Stimulated activated CD4-positive, alpha-beta T cell treated with anti-CD3 and anti-CD28 coated beads, Interleukin-2, amount 100 ng/mL, for 4 hours (primary cell): ENCODE measurements around the gene CREBRF.
"Not testable (repeated sequence)": the region's sequence is repeated elsewhere in the genome, so short reads cannot be mapped to it uniquely, and the experiment has no call there.

Source experiments
- DNase-seq: peaks from one replicate; pipeline ENCODE4 v3.0.0-alpha.2; 2020; ENCODE audit warnings: low read depth

CREBRF gene

DNA sequence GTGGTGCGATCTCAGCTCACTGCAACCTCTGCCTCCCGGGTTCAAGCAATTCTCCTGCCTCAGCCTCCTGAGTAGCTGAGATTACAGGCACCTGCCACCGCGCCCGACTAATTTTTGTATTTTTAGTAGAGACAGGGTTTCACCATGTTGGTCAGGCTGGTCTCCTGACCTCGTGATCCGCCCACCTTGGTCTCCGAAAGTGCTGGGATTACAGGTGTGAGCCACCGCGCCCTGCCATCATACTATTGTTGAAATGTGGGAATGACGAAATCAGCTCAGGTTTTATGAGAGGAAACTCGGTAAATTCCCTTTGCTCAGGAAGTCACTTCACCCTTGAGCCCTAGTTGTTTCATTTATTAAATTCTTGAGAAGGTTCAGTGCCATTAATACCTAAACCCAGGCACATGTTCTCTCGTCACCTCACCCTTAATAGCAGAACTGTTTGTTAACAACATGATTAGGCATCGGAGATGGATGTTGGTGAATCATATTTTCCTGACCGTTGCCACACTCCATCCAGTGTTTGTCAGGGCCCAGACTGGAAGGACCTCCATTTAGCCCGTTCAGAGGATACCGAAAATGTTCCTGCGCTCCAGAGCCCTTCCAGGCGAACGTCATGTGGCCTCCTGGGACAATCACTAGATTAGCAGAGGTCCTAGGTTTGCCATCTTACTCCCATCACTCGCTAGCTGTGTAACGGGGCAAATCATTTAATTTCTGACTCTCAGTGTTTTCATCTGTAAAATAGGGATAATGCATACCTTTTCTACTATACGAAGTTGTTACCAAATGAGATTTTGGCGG lies 20.0 kb upstream of the CREBRF start:
- DNase-seq: no peak

DNA sequence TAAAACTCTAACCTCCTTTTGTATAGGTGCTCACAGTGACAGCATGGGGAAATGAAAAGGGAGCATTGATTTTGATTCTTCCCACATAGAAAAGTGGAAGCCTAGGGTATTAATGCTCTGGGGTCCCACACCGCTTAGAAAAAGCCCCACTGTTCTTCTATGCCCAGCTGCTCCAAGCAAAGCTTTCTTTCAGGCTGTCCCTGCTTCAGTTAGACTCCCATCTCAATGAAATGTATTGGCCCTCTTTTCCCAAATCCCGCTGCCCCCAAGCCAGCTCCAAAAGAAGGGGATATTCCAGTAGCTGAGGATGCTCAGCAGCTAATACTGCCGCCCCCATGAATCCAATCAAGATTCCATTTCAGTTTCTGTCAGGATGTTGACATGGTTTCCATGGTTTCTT lies 17.0 kb upstream of the CREBRF start:
- DNase-seq: no peak

DNA sequence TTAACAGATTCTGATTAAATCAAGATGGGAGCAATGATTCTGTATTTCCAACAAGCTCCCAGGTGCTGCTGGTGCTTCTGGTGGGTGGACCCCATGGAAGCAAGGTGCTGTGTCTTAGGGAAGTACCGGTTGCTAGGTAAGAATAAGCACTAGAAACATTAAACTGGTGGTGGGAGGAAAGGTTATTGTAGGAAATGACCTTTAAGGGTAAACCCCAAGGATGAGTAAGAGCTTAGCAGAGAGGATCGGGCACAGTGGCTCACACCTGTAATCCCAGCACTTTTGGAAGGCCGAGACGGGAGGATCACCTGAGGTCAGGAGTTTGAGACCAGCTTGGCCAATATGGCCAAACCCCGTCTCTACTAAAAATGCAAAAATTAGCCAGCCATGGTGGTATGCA lies 16.2 kb upstream of the CREBRF start:
- DNase-seq: no peak

DNA sequence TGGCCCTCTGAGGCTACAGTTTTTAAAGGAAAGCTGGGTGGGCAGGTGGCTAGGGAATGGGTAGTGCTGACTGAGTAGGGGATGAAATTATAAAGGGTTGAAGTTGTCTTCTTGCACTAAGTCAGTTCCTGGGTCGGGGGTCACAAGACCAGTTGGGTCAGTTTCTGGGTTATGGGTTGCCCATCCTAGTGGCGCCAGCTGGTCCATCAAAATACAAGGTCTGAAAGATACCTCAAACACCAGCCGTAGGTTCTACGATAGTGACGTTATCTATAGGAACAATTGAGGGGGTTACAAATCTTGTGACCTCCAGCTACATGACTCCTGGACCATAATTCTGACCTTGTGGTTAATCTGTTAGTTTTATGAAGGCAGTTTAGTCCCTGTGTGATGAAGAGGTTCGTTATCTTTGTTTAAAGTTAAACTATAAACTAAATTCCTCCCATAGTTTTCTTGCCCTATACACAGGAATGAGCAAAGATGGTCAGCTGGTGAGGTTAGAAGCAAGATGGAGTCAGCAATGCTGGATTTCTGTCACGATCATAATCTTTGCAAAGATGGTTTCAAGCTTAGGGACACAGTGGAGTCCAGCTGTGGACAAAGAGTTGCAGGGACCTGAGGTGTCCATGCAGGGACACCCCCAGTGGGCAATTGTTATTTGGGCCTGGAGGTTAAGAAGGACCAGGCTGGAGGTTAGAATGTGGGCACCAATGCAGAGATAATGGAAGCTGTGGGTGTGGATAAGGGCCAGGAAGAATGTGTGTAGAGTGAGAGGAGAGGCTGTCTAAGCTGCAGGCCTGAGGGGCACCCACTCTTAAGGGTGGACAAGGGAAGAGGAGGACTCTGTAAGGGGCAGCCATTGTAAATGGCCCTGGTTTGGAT lies 14.0 kb upstream of the CREBRF start:
- no peak for DNase-seq

DNA sequence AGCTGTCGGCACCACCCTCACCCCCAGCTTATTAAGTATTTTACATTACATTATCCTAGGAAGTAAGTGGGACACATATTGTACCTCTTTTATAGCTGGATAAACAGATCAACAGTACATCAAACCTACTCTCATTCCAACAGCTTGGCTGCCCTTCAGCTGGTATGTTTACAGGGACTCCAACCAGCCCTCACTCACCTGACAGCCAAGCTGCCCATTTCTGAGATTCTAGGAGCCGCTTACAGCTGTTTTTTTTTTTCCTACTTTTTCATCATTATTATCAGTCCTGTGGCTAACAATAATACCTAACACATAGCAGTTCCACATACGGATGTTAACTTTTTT lies 13.4 kb upstream of the CREBRF start:
- no peak for DNase-seq

DNA sequence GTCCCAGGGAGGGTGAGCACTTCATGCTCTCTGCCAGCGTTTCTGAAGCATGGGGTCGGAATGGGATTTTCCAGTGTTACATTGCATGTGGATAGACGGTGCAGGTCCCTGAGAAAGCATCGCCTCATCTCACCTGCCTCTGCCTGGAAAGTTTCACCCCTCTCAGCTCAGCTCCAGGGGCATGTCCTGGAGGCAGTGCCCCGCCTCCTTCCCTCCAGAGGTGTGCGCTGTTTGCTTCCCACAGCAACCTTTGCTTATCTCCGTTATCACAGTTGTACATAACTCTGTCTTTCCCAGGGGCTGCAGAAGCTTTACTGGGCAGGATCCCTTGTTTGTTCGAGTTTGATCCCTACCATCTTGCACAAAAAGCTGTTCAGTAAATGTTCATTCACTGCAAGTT lies 10.7 kb upstream of the CREBRF start:
- DNase-seq: no peak

DNA sequence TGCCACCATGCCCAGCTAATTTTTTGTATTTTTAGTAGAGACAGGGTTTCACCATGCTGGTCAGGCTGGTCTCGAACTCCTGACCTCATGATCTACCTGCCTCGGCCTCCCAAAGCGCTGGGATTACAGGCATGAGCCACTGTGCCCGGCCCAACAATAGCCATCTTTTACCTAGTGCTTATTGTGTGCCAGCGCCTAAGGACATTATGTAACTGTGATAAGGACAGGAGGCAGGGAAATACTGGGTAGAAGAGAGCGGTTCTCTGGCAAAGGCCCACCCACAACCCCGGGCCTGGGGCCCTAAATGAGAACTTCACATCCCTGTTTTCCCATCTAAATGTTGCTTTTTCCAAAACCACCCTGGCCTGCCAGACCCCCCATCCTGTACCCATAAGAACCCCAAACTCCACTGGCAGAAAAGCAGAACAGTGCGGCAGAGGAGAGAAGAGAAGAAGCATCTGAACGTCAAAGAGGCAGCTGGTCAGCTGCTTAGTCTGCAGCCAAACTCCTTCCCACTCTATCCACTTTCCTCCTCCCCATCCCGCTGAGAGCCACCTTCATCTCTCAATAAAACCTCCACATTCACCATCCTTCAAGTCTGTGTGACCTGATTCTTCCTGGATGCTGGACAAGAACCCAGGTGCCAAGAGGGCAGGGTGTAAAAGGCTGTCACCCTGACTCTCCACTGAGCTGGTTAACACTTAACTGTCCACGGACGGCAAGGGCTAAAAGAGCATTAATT lies 8.9 kb upstream of the CREBRF start:
- not testable (repeated sequence) for DNase-seq

DNA sequence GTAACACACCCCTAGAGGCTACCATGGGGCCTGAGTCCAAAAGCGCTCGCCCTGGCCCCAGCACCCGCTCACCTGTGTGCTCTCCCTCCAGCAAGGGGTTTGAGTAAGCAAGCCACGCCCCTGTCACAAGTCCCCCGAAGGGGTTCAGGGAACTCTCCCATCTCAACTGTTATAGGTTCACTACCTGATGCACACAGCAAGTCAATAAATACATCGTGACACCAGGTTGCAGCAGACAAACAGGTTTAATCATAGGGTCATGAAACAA lies 8.4 kb upstream of the CREBRF start:
- DNase-seq: no peak

DNA sequence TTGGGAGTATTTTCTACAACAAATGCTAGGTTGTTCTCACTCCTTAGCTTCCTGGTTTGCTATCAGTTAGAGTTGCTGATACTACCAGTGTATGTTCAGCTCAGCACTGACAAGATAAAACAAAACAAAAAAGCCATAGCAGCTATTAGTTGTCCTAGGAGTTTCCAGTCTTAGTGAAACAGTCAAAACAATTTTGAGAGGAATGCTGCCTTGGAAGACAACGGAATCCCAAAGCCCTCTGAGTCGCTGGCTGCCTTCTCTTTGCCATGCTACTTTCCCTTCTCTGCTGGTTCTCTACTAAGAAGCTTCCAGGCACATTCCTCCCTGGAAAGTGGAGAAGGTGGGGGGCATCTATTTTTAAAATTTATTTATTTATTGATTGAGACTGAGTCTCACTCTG lies 5.4 kb upstream of the CREBRF start:
- no peak for DNase-seq

DNA sequence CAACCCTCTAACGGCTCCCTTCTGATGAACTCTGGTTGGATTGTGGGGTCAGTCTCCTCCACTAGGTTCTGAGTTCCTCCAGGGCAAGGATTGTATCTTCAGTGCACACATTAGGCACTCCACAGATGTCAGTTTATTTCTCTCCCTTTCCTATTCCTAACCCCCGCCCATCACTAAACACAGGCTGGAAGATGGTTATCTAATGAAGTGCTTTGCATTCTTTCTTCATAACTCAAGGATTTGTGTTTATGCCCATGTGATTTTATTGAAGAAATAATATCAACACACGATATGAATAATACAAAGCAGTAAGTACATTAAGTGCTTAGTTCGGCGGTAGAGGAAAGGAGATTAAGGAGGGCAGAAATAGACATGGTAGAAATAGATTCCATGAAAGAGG lies 4.4 kb upstream of the CREBRF start:
- DNase-seq: no peak

DNA sequence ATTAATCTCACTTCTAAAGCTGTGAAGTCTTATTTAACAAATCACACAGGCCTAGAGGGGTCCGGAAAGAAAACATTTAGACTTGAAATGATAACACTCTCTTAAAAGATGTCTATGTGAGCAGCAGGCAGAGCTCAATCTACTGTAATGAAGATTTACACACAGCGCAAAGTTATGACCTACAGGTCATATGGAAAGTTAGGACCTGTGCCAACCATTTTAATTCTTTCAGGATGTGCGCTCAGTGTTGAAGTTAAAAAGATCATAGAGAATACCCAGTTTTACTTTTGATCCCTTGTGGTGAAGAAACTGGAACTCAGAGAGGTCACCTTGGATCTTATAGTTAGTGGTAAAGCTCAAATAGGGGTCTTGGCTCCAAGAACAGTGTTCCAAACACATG lies 3.1 kb upstream of the CREBRF start:
- no peak for DNase-seq

DNA sequence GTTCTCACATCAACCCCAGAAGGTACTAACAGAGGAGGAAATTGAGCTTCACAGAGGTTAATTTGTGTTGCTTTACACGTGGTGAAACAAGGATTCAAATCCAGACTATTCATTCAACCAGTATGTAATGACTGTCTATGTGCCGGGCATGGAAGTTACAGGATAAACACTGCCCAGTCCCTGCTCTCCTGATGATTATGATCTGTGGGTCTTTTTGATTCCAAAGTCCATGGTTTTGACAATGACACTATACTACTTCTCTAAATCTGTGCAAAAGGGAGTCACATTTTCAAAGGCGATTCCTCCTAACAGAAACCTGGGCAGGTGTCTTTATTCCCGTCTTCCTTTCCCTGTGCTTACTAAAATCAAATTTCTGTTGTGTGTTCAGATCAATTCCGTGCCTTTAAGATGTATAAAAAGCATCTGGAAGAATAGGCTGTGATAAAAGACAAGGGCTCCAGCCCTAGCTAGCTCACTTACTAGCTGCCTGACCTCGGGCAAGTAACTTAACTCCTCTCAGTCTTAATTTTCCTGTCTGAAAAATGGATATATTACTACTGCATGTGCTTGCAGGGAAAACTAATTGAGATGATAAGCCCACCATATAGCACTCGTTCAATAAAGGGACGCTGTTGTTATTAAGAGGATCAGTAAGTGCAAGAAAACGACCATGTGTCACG lies 970 bp upstream of the CREBRF start:
- no peak for DNase-seq

DNA sequence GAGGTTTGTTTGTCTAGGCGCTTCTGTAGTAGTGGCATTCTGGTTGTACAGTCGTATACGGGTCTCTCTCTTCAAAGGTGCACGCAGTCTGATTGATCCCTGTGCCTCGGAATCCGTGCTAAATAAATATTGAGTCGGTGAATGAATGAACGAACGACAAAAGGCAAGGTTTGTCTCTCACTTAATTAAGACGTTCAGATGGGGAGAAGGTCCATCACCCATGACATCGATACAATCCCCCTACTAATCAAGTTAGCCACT lies 500 bp upstream of the CREBRF start:
- no peak for DNase-seq

DNA sequence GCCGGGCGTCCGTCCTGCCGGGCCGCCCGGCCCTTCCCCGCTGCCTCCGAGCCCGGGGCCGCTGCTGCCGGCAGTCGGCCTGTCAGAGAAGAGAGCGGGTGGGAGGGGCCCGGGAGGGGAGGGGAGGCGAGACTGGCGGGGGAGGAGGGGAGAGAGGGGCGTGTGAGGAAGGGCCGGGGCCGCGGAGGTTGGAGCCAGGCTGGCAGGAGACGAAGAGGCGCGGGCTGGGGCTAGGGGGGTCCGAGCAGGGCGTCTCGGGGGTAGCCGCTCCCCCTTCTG lies 570 bp downstream of the CREBRF start:
- DNase-seq: peak; percentile 82

DNA sequence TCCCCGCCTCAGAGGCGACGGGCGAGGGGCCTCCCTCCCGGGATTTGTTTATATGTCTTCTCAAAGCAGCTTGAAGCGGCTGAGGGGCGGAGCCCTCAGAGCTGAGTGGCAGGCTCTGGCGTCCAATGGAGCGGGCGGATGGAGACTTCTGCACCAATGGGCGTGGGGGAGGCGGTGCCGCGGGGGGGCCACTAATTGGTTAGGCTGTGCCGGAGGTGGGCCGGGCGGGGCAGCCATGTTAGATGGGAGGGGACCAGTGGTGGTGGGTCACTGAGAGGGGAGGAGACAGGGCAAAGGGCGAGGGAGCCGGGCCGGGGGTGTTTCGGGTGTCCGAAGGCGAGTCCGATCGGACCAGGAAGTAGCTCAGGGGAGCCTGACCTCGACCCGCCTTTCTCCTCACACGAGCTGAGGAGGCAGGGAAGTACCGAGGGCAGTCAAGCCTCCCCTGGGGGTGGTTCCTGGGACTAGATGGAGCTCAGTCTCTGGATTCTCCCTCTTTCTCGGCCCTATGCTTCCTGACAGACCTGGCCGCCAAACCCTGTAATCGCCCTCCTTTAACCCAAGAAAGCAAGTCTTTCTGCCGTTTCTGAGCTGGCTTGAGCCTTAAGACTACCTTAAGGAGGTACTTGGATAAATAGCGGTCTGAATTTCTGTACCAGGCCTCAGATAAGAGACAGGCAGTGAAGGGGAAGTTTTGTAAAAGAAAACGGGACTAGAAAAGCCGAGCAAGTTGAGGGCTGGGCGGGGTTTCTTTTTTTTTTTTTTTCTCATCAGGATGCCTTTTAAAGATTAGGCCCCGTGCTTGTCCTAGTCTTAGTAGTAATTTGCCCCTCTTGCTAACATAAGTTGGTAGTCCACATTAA lies 1.1 kb downstream of the CREBRF start:
- DNase-seq: peak; percentile 98

DNA sequence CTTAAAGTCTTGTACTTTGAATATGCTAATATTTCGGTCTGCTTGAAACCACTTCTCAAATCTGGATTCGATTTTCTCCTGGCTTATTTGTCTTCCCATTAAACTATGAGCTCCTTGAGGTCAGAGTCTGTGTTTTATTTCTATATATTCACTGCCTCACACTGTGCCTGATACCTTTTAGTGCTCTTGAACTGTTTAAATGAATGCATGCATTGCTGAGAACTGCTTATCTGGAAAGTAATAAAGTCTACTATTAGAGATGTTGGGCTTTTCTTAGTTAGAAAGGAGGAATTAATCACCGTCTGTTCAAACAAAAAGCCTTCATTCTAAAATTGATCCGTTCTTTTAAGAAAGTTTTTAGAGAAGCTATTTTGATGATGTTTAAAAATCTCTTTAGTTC lies 6.0 kb downstream of the CREBRF start:
- DNase-seq: no peak

DNA sequence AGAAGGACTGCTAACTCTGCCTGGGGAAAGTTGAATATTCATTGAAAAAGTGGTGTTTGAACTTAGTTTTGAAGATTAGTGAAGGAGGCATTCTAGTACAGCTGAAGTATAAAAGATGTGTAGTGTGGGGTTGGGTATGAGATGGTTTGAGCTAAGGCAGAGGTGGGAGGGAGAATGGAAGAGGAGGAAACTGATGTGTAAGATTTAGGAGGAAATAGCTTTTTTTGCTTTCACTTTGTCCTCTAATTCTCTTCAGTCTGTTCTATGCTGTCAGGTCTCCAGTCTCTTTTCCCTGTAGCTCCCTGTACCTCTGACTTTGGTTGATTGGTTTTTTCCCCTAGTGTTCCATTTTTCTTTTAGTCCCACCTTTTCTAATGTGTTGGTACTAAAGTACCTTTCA lies 9.0 kb downstream of the CREBRF start:
- DNase-seq: no peak

DNA sequence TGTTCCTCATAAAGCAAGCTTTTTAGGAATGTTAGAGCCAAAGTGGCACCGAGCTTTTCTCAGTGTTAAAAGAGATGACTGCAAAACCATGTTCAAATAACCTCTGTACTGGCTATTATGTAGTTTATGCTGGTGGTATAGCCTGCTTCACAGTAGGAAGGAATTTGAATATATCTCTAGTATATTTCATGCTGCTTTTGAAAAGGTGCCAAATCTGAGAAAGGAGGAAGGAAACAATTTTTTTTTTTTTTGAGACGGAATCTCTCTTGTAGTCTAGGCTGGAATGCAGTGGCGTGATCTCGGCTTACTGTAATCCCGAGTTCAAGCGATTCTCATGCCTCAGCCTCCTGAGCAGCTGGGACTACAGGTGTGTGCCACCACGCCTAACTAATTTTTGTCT lies 13.5 kb downstream of the CREBRF start:
- no peak for DNase-seq

DNA sequence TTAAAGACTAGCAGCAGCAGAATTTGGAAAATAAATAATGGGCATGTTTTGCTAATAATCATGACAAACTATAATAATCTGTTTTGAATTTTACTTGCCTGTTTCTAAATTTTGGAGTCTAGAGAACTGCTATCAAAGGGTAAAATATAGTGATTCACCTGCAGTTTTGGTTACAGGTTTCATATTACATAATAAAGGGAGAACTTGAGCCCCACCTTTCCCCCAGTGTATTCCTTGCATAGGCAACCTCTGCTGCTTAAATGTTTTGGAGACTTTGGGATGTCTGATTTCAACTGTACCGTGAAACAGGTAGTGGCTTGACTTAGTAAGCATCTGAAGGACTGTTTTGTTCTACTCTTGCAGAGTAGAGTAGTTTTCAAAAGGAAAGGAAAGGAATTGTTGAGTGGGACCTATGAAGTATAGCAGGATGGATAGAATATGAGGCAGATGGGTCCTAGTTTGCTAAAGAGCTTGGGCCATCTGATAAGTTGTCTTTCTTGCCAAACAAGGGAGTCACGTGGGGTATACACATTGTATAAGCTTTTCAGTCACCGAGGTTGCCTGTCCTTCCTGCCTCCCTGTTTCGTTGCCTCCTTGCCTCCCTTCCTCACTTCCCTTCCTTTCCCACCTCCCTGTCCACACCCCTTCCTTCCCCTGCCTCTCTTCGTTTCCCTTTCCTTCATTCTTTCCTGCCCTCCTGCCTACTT lies 19.1 kb downstream of the CREBRF start:
- no peak for DNase-seq

DNA sequence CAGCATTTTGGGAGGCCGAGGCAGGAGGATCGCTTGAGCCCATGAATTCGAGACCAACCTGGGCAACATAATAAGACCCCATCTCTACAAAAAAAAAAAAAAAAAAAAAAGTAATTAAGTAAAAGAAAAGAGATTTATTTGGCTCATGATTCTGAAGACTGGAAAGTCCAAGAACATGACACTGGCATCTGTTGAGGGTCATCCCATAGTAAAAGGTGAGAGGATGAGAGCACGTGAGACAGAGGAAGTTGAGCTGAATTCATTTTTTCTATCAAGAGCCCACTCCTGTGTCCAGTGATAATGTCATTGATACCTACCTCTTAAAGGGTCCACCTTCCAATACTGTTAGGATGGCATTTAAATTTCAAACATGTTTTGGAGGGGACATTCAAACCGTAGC lies 19.8 kb downstream of the CREBRF start:
- DNase-seq: no peak

DNA sequence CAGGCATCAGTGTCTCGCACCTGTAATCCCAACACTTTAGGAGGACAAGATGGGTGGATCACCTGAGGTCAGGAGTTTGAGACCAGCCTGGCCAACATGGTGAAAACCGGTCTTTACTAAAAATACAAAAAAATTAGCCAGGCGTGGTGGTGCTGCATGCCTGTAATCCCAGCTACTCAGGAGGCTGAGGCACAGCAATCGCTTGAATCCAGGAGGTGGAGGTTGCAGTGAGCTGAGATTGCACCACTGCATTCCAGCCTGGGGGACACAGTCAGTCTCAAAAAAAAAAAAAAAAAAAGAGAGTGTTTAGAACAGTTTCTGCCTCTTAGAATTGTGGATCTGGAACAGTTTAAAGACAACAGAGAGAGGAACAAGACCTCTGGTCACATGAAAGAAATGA lies 20.3 kb downstream of the CREBRF start:
- not testable (repeated sequence) for DNase-seq

DNA sequence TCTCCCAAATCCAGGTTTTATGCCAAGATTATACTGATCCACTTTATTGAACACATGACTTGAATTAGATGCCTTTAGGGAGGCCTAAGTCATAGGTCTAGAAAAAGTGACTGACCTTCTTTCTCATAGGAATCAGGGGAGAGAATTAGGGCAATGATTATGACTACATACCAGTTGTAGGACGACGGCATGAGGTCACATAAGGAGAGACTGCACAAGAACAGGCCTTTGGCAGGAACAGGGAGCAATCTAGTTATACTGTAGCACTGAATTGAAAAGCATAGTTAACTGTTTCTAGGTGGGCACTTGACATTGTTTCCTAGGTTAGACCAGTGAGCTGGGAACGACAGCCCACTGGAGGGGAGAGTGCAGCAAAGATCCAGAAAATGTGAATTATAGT lies 22.7 kb downstream of the CREBRF start:
- no peak for DNase-seq
